Lung (tissue), 12 donors: ENCODE measurements around the gene MIX23. TPM values are rescaled to one million over a fixed set of nuclear protein-coding genes. Genes with fewer than 3 reads are reported as not detected.

Experiments
- ATAC-seq: fragments of 200-7000 bp; cut with Tn5 transposase; one replicate; pipeline ENCODE4 v1.9.1; 2020; ENCODE audit warnings: moderate number of reproducible peaks; ENCODE audit not compliant: insufficient read depth, low FRiP score
- DNase-seq, 3 donors: peaks; one replicate each; pipeline ENCODE4 v3.0.0-alpha.2; 2013 to 2017
- H3K27ac ChIP-seq, 2 donors: one replicate each; pipeline ENCODE4 v1.5.1; 2013; ENCODE audit warnings: mild to moderate bottlenecking in 2 of 2, moderate library complexity in 2 of 2, control low read depth in 1 of 2, inconsistent platforms in 1 of 2, low read depth in 1 of 2, low read length in 1 of 2
- H3K27me3 ChIP-seq, 3 donors: one replicate each; pipeline ENCODE4 v1.5.1; 2013; ENCODE audit warnings: low read length in 2 of 3; ENCODE audit not compliant: control insufficient read depth in 3 of 3, insufficient read depth in 3 of 3
- H3K36me3 ChIP-seq, 4 donors: one replicate each; pipeline ENCODE4 v1.5.1; 2013; ENCODE audit warnings: low read length in 4 of 4, mild to moderate bottlenecking in 1 of 4, moderate library complexity in 1 of 4; ENCODE audit not compliant: control insufficient read depth in 4 of 4, insufficient read depth in 4 of 4
- H3K4me1 ChIP-seq, 5 donors: one replicate each; pipeline ENCODE4 v1.5.1; 2013; ENCODE audit warnings: low read length in 5 of 5, mild to moderate bottlenecking in 2 of 5, moderate library complexity in 1 of 5; ENCODE audit not compliant: control insufficient read depth in 5 of 5, insufficient read depth in 5 of 5
- H3K4me3 ChIP-seq: one replicate; pipeline ENCODE4 v1.5.1; 2013; ENCODE audit warnings: mild to moderate bottlenecking, control low read depth, moderate library complexity
- H3K9ac ChIP-seq, 2 donors: one replicate each; pipeline ENCODE4 v1.5.1; 2013; ENCODE audit warnings: low read length in 2 of 2, control low read depth in 1 of 2; ENCODE audit not compliant: insufficient read depth in 1 of 2
- H3K9me3 ChIP-seq, 4 donors: one replicate each; pipeline ENCODE4 v1.5.1; 2013; ENCODE audit warnings: low read length in 3 of 4, mild to moderate bottlenecking in 1 of 4, moderate library complexity in 1 of 4; ENCODE audit not compliant: control insufficient read depth in 4 of 4, insufficient read depth in 3 of 4
- CTCF ChIP-seq: IDR thresholded peaks from 2 replicates; pipeline ENCODE4 v1.5.1; 2012; ENCODE audit warnings: mild to moderate bottlenecking; ENCODE audit errors: control extremely low read depth, extremely low read depth
- WGBS, 2 donors: extraction: QIAGEN DNeasy Blood & Tissue Kit; methylation state at CpG; one replicate each; pipeline ENCODE4 v1.1.7; 2013; 5-methylcytosine and 5-hydroxymethylcytosine counted together
- polyA plus RNA-seq, 2 donors: library from polyadenylated mRNA; stranded (reverse); fragments of 200-250 nt; gene quantifications; one replicate each; pipeline ENCODE4 v1.2.1, GENCODE V29; 2013
- total RNA-seq, 2 donors: library from RNA; depleted of rRNA in 1 of 2; stranded (reverse); fragments of >200 nt in 1 of 2; gene quantifications; one replicate each; pipeline ENCODE4 v1.2.1, GENCODE V29; 2014 to 2021
- donor health status: control.
- donor health status: control.
- donor health status: Bipolar disorder and iron deficiency.
- donor health status: healthy.
- donor health status: DM: yes; HTN: yes; CAD: no.

Gene MIX23
- total and polyA plus RNA-seq, 4 donors = 17.8 to 40.4 (median 21.4) TPM

- no peak for ATAC-seq
- H3K9me3 ChIP-seq = no peaks in the 10 kb centered on the region
Measured at GRCh38 chr3:122351612-122352011, 31.4 kb downstream of the MIX23 start.

GRCh38 chr3:122350814-122351418, 32.1 kb downstream of the MIX23 start:
- no peaks in the 10 kb centered on the region for H3K9me3 ChIP-seq
- ATAC-seq (no peak), DNase-seq (no peak)
- H3K27me3 ChIP-seq = no peaks in the 10 kb centered on the region
- no peaks in the 10 kb centered on the region for H3K36me3 ChIP-seq
- no peak overlapping the region for H3K27ac ChIP-seq
- H3K4me3 ChIP-seq = no peak overlapping the region
- 91 to 93% methylated on average over 5 of the region's 5 CpGs for WGBS, 2 donors
- H3K4me1 ChIP-seq = no peaks in the 10 kb centered on the region
- no peak for TF ChIP-seq CTCF
- no peak overlapping the region for H3K9ac ChIP-seq

More at GRCh38 chr3:122351612-122352011, 31.4 kb downstream of the MIX23 start:
- H3K27ac ChIP-seq = no peak overlapping the region
- H3K27me3 ChIP-seq = no peaks in the 10 kb centered on the region
- no peak for TF ChIP-seq CTCF
- H3K9ac ChIP-seq = no peak overlapping the region
- no peak for DNase-seq
- H3K4me1 ChIP-seq = no peaks in the 10 kb centered on the region
- H3K36me3 ChIP-seq = no peaks in the 10 kb centered on the region
- H3K4me3 ChIP-seq = no peak overlapping the region
- 92 to 96% methylated on average over 4 of the region's 4 CpGs for WGBS, 2 donors

GRCh38 chr3:122349171-122349570, 33.9 kb downstream of the MIX23 start:
- DNase-seq (no peak), ATAC-seq (no peak)
- no peak for TF ChIP-seq CTCF
- 36 to 83% methylated on average over 1 of the region's 1 CpG for WGBS, 2 donors
- Histone ChIP-seq H3K36me3 (no peaks in the 10 kb centered on the region), H3K9ac (no peak overlapping the region), H3K27me3 (no peaks in the 10 kb centered on the region), H3K4me3 (no peak overlapping the region), H3K27ac (no peak overlapping the region), H3K4me1 (no peaks in the 10 kb centered on the region), H3K9me3 (no peaks in the 10 kb centered on the region)

- Histone ChIP-seq H3K27ac (no peak overlapping the region), H3K36me3 (no peaks in the 10 kb centered on the region), H3K4me3 (no peak overlapping the region), H3K4me1 (no peaks in the 10 kb centered on the region), H3K27me3 (no peaks in the 10 kb centered on the region), H3K9me3 (peaks cover 0 to 2% (median 0%) of the 10 kb centered on the region in 4 donors), H3K9ac (no peak overlapping the region)
- no peak for DNase-seq
- no peak for TF ChIP-seq CTCF
- 77 to 88% methylated on average over 2 of the region's 2 CpGs for WGBS, 2 donors
- no peak for ATAC-seq
Measured at GRCh38 chr3:122343654-122344053, 39.4 kb downstream of the MIX23 start.
